ENCODE data around the gene PITPNC1.

DNA sequence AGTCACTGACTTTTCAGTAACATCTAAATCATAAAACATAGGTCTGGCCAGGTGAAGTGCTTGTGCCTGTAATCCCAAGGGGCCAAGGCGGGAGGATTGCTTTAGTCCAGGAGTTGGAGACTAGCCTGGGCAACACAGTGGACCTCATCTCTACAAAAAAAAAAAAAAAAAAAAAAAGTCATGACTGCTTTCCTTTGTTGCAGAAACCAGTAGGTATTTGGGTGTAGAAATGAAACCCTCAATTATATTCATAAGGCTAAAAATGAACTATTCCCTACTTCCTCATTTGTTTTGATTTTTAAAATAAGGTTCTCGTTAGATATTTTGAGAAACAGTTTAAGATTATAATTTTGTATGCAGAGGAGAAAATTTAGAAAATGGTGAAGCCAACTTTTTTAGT lies 26.0 kb downstream of the PITPNC1 start:
- TF ChIP-seq, protein P1, sequence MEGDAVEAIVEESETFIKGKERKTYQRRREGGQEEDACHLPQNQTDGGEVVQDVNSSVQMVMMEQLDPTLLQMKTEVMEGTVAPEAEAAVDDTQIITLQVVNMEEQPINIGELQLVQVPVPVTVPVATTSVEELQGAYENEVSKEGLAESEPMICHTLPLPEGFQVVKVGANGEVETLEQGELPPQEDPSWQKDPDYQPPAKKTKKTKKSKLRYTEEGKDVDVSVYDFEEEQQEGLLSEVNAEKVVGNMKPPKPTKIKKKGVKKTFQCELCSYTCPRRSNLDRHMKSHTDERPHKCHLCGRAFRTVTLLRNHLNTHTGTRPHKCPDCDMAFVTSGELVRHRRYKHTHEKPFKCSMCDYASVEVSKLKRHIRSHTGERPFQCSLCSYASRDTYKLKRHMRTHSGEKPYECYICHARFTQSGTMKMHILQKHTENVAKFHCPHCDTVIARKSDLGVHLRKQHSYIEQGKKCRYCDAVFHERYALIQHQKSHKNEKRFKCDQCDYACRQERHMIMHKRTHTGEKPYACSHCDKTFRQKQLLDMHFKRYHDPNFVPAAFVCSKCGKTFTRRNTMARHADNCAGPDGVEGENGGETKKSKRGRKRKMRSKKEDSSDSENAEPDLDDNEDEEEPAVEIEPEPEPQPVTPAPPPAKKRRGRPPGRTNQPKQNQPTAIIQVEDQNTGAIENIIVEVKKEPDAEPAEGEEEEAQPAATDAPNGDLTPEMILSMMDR (IDR thresholded peaks at IDR 0.05; ENCODE audit: low read length), result no peak
- no peak for TF ChIP-seq EZH2phosphoT487 (IDR thresholded peaks at IDR 0.05; ENCODE audit: low read length)
- TF ChIP-seq EZH2 (optimal IDR thresholded peaks at IDR 0.05; ENCODE audit: low read depth, low read length), result no peak
